ENCODE data around the gene SYT1. TPM values are rescaled to one million over a fixed set of nuclear protein-coding genes. Genes with fewer than 3 reads are reported as not detected.
"Not testable (repeated sequence)": the region's sequence is repeated elsewhere in the genome, so short reads cannot be mapped to it uniquely, and the experiment has no call there.

Gene SYT1
- total and polyA plus RNA-seq, 8 donors: 0.16 to 1.2 (median 0.26) TPM

DNA sequence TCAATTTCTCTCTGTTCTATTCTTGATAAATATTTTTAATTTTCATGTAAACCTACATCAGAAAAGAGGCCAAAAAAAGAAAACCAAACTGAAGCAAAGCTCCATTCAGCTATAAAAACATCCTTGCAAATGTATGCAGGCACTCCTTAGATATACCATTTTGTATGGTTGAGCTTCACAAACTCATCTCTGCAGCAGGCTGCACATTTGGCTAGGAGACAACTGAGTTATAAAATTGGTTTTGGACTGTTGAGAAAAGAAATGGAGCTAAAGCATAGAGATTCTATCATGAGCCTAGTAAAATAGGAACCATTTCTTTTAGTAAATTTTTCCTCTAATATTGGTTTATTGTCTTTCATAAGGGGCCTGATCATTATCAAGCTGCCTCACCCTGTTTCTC, 156.4 kb downstream of the SYT1 start:
- Histone ChIP-seq H3K4me3 (no peak overlapping the region), H3K9me3 (no peaks in the 10 kb centered on the region), H3K4me1 (no peaks in the 10 kb centered on the region), H3K36me3 (no peaks in the 10 kb centered on the region), H3K27ac (no peak overlapping the region), H3K27me3 (no peaks in the 10 kb centered on the region)
- no peak for ATAC-seq
- TF ChIP-seq CTCF (IDR thresholded peaks at IDR 0.05): no peak
- no peak for DNase-seq
- intact Hi-C loops (cut with DNase I): no loop called here
- no peak for FAIRE-seq

DNA sequence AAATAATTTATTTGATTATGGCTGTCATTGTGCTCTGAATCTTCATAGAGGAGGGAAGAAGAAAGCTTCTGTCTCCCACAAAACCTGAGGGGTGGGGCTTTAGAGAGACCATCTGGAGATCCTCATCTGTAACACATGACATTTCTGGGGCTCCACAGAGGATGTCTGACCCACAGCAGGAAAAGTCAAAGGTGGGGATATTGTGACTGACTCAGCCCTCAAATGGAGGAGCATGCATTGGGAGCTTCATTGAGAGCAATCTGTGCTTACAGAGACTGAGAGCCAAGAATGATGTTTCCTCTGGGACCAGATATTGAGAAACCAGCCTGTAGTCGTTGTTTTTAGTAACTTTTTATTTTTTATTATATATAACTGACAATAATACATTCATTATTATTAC, 158.7 kb downstream of the SYT1 start:
- Histone ChIP-seq H3K4me1 (no peaks in the 10 kb centered on the region), H3K27ac (no peak overlapping the region), H3K4me3 (no peak overlapping the region), H3K27me3 (no peaks in the 10 kb centered on the region), H3K36me3 (no peaks in the 10 kb centered on the region), H3K9me3 (no peaks in the 10 kb centered on the region)
- WGBS, 2 donors: 36 to 41% methylated on average over 1 of the region's 1 CpG
- DNase-seq: no peak
- no peak for TF ChIP-seq CTCF (IDR thresholded peaks at IDR 0.05)
- intact Hi-C loops (cut with DNase I): no loop called here
- ATAC-seq: no peak
- FAIRE-seq: no peak

DNA sequence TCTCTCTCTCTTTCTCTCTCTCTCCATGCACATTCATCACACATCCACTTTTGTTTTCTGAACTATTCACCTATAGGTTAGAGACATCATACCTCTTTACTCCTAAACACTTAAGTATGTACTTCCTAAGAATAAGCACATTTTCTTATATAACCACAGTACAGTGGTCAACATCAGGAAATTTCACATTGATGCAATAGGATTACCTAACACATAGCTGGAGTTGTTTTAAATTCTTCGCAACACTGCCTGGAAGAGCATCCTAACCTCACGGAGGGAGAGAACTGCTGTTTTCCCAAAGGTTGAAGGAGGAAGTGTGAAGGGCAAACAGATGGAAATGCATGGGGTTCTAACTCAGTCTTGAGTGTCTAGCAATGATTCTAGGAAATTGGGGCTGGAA, 159.2 kb downstream of the SYT1 start:
- no peaks in the 10 kb centered on the region for H3K9me3 ChIP-seq
- FAIRE-seq: no peak
- intact Hi-C loops (cut with DNase I): no loop called here
- H3K36me3 ChIP-seq: no peaks in the 10 kb centered on the region
- no peak overlapping the region for H3K27ac ChIP-seq
- H3K4me3 ChIP-seq: no peak overlapping the region
- no peak for TF ChIP-seq CTCF (IDR thresholded peaks at IDR 0.05)
- WGBS, 2 donors: 57 to 69% methylated on average over 2 of the region's 2 CpGs
- H3K27me3 ChIP-seq: no peaks in the 10 kb centered on the region
- no peaks in the 10 kb centered on the region for H3K4me1 ChIP-seq
- ATAC-seq: no peak
- no peak for DNase-seq

- Histone ChIP-seq H3K27me3 (no peaks in the 10 kb centered on the region), H3K4me1 (no peaks in the 10 kb centered on the region), H3K36me3 (no peaks in the 10 kb centered on the region), H3K27ac (no peak overlapping the region), H3K9me3 (no peaks in the 10 kb centered on the region), H3K4me3 (no peak overlapping the region)
- intact Hi-C loops (cut with DNase I): no loop called here
- FAIRE-seq (no peak), DNase-seq (no peak), ATAC-seq (no peak)
- no peak for TF ChIP-seq CTCF (IDR thresholded peaks at IDR 0.05)
These were observed 169.2 kb downstream of the SYT1 start for GRCh38 chr12:79033788-79034187.

DNA sequence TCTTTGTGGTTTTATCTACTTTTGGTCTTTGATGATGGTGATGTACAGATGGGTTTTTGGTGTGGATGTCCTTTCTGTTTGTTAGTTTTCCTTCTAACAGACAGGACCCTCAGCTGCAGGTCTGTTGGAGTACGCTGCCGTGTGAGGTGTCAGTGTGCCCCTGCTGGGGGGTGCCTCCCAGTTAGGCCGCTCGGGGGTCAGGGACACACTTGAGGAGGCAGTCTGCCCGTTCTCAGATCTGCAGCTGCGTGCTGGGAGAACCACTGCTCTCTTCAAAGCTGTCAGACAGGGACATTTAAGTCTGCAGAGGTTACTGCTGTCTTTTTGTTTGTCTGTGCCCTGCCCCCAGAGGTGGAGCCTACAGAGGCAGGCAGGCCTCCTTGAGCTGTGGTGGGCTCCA, 180.2 kb downstream of the SYT1 start:
- H3K27me3 ChIP-seq; ATAC-seq; H3K4me3 ChIP-seq; H3K27ac ChIP-seq; intact Hi-C loops (cut with DNase I); H3K9me3 ChIP-seq; H3K36me3 ChIP-seq; H3K4me1 ChIP-seq; DNase-seq; FAIRE-seq: not testable (repeated sequence)
- WGBS, 2 donors: 66 to 70% methylated on average over 6 of the region's 6 CpGs

DNA sequence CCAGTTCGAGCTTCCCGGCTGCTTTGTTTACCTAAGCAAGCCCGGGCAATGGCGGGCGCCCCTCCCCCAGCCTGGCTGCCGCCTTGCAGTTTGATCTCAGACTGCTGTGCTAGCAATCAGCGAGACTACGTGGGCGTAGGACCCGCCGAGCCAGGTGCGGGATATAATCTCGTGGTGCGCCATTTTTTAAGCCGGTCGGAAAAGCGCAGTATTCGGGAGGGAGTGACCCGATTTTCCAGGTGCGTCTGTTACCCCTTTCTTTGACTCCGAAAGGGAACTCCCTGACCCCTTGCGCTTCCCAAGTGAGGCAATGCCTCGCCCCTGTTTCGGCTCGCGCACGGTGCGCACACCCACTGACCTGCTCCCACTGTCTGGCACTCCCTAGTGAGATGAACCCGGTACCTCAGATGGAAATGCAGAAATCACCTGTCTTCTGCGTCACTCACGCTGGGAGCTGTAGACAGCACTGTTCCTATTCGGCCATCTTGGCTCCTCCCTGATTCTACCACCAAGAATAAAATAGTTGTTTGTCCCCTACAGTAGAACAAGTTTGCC, 180.7 kb downstream of the SYT1 start:
- FAIRE-seq, H3K4me1 ChIP-seq: not testable (repeated sequence)
- WGBS, 2 donors: 78 to 85% methylated on average over 29 to 32 of the region's 32 CpGs

More for the DNA sequence above, 180.7 kb downstream of the SYT1 start:
- H3K9me3 ChIP-seq; H3K4me3 ChIP-seq; H3K27ac ChIP-seq; intact Hi-C loops (cut with DNase I); ATAC-seq; H3K27me3 ChIP-seq; H3K36me3 ChIP-seq: not testable (repeated sequence)
- DNase-seq: peak in 1 of 6 donors; percentile 24
